Measurements from ENCODE around the gene EIF4G1. TPM values are rescaled to one million over a fixed set of nuclear protein-coding genes. Genes with fewer than 3 reads are reported as not detected.

EIF4G1 gene
- total and polyA plus RNA-seq, 2 experiments from 2014 or later = 227 to 552 TPM

GRCh38 chr3:184322731-184323487 is 8.5 kb downstream of the EIF4G1 start:
- Mint-ChIP-seq H3K4me1 (peaks cover 11% of the 10 kb centered on the region), H3K27ac (no peak overlapping the region; the same call in 1 of the 2 replicates), H3K4me3 (no peak overlapping the region), H3K36me3 (ENCODE audit: low read depth) (peaks cover 96% of the 10 kb centered on the region), H3K9me3 (no peaks in the 10 kb centered on the region), H3K27me3 (ENCODE audit: insufficient read depth, low read depth, poor library complexity) (peaks cover 30% of the 10 kb centered on the region)
- H4K20me1 ChIP-seq (replicated peaks; ENCODE audit: insufficient read depth) = peaks cover 67% of the 10 kb centered on the region
- H3K4me3 ChIP-seq = no peak overlapping the region
- ATAC-seq (no peak), DNase-seq (ENCODE audit: low spot score) (no peak)
- no peaks in the 10 kb centered on the region for H3K27me3 ChIP-seq (ENCODE audit: insufficient read depth)
- TF ChIP-seq STAT1 (IDR thresholded peaks at IDR 0.05; ENCODE audit: unreplicated experiment) (no peak), ZNF114 (CRISPR knock-in tag; IDR thresholded peaks at IDR 0.05) (no peak), EZH2 (IDR thresholded peaks at IDR 0.05; ENCODE audit: low read depth, unreplicated experiment) (no peak), CREB1 (CRISPR knock-in tag; IDR thresholded peaks at IDR 0.05; ENCODE audit: low read depth) (no peak), EZH2phosphoT487 (IDR thresholded peaks at IDR 0.05; ENCODE audit: unreplicated experiment) (no peak), POLR2AphosphoS5 (IDR thresholded peaks at IDR 0.05; ENCODE audit: low read depth) (no peak), ZNF331 (CRISPR knock-in tag; IDR thresholded peaks at IDR 0.05; ENCODE audit: low read depth) (no peak), JUNB (IDR thresholded peaks at IDR 0.05; ENCODE audit: unreplicated experiment) (no peak), ETS1 (IDR thresholded peaks at IDR 0.05) (no peak), NANOG (IDR thresholded peaks at IDR 0.05; ENCODE audit: borderline replicate concordance) (no peak)
- TF ChIP-seq, protein P1, sequence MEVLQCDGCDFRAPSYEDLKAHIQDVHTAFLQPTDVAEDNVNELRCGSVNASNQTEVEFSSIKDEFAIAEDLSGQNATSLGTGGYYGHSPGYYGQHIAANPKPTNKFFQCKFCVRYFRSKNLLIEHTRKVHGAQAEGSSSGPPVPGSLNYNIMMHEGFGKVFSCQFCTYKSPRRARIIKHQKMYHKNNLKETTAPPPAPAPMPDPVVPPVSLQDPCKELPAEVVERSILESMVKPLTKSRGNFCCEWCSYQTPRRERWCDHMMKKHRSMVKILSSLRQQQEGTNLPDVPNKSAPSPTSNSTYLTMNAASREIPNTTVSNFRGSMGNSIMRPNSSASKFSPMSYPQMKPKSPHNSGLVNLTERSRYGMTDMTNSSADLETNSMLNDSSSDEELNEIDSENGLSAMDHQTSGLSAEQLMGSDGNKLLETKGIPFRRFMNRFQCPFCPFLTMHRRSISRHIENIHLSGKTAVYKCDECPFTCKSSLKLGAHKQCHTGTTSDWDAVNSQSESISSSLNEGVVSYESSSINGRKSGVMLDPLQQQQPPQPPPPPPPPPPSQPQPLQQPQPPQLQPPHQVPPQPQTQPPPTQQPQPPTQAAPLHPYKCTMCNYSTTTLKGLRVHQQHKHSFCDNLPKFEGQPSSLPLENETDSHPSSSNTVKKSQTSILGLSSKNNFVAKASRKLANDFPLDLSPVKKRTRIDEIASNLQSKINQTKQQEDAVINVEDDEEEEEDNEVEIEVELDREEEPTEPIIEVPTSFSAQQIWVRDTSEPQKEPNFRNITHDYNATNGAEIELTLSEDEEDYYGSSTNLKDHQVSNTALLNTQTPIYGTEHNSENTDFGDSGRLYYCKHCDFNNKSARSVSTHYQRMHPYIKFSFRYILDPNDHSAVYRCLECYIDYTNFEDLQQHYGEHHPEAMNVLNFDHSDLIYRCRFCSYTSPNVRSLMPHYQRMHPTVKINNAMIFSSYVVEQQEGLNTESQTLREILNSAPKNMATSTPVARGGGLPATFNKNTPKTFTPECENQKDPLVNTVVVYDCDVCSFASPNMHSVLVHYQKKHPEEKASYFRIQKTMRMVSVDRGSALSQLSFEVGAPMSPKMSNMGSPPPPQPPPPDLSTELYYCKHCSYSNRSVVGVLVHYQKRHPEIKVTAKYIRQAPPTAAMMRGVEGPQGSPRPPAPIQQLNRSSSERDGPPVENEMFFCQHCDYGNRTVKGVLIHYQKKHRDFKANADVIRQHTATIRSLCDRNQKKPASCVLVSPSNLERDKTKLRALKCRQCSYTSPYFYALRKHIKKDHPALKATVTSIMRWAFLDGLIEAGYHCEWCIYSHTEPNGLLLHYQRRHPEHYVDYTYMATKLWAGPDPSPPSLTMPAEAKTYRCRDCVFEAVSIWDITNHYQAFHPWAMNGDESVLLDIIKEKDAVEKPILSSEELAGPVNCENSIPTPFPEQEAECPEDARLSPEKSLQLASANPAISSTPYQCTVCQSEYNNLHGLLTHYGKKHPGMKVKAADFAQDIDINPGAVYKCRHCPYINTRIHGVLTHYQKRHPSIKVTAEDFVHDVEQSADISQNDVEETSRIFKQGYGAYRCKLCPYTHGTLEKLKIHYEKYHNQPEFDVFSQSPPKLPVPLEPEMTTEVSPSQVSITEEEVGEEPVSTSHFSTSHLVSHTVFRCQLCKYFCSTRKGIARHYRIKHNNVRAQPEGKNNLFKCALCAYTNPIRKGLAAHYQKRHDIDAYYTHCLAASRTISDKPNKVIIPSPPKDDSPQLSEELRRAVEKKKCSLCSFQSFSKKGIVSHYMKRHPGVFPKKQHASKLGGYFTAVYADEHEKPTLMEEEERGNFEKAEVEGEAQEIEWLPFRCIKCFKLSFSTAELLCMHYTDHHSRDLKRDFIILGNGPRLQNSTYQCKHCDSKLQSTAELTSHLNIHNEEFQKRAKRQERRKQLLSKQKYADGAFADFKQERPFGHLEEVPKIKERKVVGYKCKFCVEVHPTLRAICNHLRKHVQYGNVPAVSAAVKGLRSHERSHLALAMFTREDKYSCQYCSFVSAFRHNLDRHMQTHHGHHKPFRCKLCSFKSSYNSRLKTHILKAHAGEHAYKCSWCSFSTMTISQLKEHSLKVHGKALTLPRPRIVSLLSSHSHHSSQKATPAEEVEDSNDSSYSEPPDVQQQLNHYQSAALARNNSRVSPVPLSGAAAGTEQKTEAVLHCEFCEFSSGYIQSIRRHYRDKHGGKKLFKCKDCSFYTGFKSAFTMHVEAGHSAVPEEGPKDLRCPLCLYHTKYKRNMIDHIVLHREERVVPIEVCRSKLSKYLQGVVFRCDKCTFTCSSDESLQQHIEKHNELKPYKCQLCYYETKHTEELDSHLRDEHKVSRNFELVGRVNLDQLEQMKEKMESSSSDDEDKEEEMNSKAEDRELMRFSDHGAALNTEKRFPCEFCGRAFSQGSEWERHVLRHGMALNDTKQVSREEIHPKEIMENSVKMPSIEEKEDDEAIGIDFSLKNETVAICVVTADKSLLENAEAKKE (CRISPR knock-in tag; IDR thresholded peaks at IDR 0.05) = no peak
- TF ChIP-seq, protein P2, sequence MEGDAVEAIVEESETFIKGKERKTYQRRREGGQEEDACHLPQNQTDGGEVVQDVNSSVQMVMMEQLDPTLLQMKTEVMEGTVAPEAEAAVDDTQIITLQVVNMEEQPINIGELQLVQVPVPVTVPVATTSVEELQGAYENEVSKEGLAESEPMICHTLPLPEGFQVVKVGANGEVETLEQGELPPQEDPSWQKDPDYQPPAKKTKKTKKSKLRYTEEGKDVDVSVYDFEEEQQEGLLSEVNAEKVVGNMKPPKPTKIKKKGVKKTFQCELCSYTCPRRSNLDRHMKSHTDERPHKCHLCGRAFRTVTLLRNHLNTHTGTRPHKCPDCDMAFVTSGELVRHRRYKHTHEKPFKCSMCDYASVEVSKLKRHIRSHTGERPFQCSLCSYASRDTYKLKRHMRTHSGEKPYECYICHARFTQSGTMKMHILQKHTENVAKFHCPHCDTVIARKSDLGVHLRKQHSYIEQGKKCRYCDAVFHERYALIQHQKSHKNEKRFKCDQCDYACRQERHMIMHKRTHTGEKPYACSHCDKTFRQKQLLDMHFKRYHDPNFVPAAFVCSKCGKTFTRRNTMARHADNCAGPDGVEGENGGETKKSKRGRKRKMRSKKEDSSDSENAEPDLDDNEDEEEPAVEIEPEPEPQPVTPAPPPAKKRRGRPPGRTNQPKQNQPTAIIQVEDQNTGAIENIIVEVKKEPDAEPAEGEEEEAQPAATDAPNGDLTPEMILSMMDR (conservative IDR thresholded peaks at IDR 0.05; ENCODE audit: low read depth in 2 of 2) = no peak
- TF ChIP-seq, protein P3, sequence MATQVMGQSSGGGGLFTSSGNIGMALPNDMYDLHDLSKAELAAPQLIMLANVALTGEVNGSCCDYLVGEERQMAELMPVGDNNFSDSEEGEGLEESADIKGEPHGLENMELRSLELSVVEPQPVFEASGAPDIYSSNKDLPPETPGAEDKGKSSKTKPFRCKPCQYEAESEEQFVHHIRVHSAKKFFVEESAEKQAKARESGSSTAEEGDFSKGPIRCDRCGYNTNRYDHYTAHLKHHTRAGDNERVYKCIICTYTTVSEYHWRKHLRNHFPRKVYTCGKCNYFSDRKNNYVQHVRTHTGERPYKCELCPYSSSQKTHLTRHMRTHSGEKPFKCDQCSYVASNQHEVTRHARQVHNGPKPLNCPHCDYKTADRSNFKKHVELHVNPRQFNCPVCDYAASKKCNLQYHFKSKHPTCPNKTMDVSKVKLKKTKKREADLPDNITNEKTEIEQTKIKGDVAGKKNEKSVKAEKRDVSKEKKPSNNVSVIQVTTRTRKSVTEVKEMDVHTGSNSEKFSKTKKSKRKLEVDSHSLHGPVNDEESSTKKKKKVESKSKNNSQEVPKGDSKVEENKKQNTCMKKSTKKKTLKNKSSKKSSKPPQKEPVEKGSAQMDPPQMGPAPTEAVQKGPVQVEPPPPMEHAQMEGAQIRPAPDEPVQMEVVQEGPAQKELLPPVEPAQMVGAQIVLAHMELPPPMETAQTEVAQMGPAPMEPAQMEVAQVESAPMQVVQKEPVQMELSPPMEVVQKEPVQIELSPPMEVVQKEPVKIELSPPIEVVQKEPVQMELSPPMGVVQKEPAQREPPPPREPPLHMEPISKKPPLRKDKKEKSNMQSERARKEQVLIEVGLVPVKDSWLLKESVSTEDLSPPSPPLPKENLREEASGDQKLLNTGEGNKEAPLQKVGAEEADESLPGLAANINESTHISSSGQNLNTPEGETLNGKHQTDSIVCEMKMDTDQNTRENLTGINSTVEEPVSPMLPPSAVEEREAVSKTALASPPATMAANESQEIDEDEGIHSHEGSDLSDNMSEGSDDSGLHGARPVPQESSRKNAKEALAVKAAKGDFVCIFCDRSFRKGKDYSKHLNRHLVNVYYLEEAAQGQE (IDR thresholded peaks at IDR 0.05; ENCODE audit: unreplicated experiment) = no peak
- H3K4me2 ChIP-seq = no peak overlapping the region
- peaks cover 16% of the 10 kb centered on the region; the same call in 1 of the 2 replicates for H3F3A ChIP-seq (replicated peaks; ENCODE audit: low read depth)
- H2AFZ ChIP-seq = no peak overlapping the region
- H3K79me2 ChIP-seq (replicated peaks; ENCODE audit: insufficient read depth) = peaks cover 72% of the 10 kb centered on the region
- H3K9me2 ChIP-seq (ENCODE audit: insufficient read depth) = no peaks in the 10 kb centered on the region
- H3K36me3 ChIP-seq (ENCODE audit: insufficient read depth) = peaks cover 91% of the 10 kb centered on the region
- H3K4me1 ChIP-seq (ENCODE audit: insufficient read depth) = no peaks in the 10 kb centered on the region
- no peak overlapping the region for H3K27ac ChIP-seq (ENCODE audit: low read depth)
